HFF-Myc (cell line): Measurements from ENCODE around the gene SLC16A5.

Source experiments
- DNase-seq: peaks from one replicate; pipeline ENCODE4 v3.0.0-alpha.2; 2011; ENCODE audit warnings: low read depth; ENCODE audit errors: extremely low read depth
- H3K4me3 ChIP-seq: replicated peaks from 2 replicates; pipeline ENCODE4 v1.5.1; 2011; ENCODE audit warnings: low read depth, mild to moderate bottlenecking, control low read depth, low read length
- TF ChIP-seq, protein P1 (sequence below): IDR thresholded peaks from 2 replicates; pipeline ENCODE4 v1.5.1; 2012; ENCODE audit warnings: mild to moderate bottlenecking, low read depth, low read length, control low read depth; ENCODE audit errors: missing control alignments

Gene SLC16A5

GRCh38 chr17:75088465-75089417 is 987 bp downstream of the SLC16A5 start:
- peak overlapping the region; percentile 54 for H3K4me3 ChIP-seq
- DNase-seq, result no peak
- TF ChIP-seq, protein P1, sequence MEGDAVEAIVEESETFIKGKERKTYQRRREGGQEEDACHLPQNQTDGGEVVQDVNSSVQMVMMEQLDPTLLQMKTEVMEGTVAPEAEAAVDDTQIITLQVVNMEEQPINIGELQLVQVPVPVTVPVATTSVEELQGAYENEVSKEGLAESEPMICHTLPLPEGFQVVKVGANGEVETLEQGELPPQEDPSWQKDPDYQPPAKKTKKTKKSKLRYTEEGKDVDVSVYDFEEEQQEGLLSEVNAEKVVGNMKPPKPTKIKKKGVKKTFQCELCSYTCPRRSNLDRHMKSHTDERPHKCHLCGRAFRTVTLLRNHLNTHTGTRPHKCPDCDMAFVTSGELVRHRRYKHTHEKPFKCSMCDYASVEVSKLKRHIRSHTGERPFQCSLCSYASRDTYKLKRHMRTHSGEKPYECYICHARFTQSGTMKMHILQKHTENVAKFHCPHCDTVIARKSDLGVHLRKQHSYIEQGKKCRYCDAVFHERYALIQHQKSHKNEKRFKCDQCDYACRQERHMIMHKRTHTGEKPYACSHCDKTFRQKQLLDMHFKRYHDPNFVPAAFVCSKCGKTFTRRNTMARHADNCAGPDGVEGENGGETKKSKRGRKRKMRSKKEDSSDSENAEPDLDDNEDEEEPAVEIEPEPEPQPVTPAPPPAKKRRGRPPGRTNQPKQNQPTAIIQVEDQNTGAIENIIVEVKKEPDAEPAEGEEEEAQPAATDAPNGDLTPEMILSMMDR, result no peak

- DNase-seq, result no peak
- TF ChIP-seq, protein P1, result no peak
- H3K4me3 ChIP-seq, result peak overlapping the region; percentile 19; the same call in 1 of the 2 replicates
Observed at GRCh38 chr17:75090871-75091854, 3.4 kb downstream of the SLC16A5 start.

DNA sequence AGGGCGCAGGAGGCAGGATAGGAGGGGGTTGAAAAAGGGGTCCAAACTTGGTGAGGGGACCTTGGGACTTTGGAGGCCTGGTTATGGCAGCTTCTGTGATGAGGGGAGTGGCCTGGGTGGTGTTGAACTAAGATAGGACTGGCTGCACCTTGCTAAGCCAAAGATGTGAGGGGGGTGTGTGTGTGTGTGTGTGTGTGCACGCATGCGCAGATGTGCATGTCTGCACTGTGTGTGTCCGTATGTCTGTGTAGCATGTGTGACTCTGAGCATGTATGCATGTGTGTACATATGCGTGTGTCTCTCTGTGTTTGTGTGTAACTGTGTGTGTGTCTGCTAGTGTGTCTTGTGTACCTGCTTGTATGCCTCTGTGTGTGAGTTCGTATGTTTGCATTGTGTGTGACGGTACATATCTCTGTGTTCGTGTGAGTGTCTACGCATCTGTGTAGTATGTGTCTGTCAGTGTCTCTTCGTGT is 4.1 kb downstream of the SLC16A5 start:
- TF ChIP-seq, protein P1, result no peak
- no peak for DNase-seq
- peak overlapping the region; percentile 19; the same call in 1 of the 2 replicates for H3K4me3 ChIP-seq

DNA sequence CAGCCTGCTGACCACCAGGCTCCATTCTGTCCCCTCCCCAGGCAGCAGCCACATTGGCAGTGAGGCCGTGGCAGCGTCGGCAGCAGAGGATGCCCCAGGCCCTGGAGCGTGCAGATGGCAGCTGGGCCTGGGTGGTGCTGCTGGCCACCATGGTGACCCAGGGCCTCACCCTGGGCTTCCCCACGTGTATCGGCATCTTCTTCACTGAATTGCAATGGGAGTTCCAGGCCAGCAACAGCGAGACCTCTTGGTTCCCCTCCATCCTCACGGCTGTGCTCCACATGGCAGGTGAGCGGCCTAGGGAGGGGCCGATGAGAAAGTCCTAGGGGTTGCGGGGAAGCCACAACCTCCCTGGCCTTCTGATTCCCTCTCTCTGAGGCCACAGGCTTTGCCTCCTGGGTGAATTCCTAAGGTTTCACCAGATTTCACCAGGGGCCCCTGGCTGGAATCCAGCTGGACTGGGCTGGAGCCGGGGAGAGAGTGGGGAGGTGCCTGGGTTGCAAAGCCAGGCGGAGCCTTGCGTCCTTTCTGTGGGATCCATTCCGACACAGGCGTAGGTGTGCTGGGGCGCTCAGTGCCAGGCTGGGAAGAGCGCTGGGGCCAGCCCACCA is 5.9 kb downstream of the SLC16A5 start:
- no peak overlapping the region for H3K4me3 ChIP-seq
- TF ChIP-seq, protein P1, result no peak

DNA sequence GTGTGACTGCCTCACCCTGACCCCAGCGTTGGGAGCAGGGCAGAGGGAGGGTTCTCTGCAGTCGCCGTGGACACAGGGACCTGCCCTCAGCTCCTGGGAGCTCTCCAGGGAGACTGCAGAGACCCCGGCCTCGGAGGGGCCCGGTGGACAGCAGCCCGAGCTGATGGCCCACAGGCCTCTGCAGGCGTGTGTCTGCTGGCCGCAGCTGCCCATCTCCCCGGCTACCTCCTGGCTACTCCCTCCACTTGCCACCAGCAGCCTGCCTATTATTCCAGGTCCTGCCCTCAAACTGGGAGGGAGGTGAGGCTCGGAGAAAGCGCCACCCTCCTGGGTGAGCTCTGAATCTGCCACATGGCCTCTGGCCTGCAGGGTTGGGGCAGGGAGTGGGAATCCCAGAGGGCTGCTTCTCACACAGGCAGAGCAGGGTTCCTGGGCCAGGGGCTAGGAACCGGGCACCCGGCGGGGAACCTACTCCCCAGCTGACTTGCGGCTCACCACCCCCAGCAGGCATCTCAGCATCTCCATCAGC is 7.2 kb downstream of the SLC16A5 start:
- no peak overlapping the region for H3K4me3 ChIP-seq
- TF ChIP-seq, protein P1, result no peak
- no peak for DNase-seq

More for the DNA sequence above, 5.9 kb downstream of the SLC16A5 start:
- DNase-seq, result no peak
